ENCODE data around the gene UBXN11. TPM values are rescaled to one million over a fixed set of nuclear protein-coding genes. Genes with fewer than 3 reads are reported as not detected.

Gene UBXN11
- total RNA-seq, 4 donors from 2014 or later = 3.7 to 12.1 (median 10.5) TPM

GRCh38 chr1:26290882-26291261 is 15.6 kb downstream of the UBXN11 start:
- Histone ChIP-seq H3K27ac (peak overlapping the region in 3 of 4 donors; percentile 48 to 95 (median 60)), H3K36me3 (peaks cover 0 to 12% of the 10 kb centered on the region in 2 donors), H3K4me3 (no peak overlapping the region), H3K9me3 (no peaks in the 10 kb centered on the region), H3K27me3 (no peaks in the 10 kb centered on the region), H3K4me1 (peaks cover 0 to 46% (median 12%) of the 10 kb centered on the region in 3 donors)
- TF ChIP-seq EP300 (IDR thresholded peaks at IDR 0.05) = no peak
- TF ChIP-seq CTCF (IDR thresholded peaks at IDR 0.05) = no peak
- no peak for TF ChIP-seq POLR2A (IDR thresholded peaks at IDR 0.05)
- no peak for TF ChIP-seq POLR2AphosphoS5 (IDR thresholded peaks at IDR 0.05)
- WGBS, 2 donors (ENCODE audit: low coverage in 1 of 2) = 50% methylated on average over 6 of the region's 11 CpGs; no CpG with 5 or more reads in 1 of the 2 donors
- ATAC-seq = peak; percentile 14

DNA sequence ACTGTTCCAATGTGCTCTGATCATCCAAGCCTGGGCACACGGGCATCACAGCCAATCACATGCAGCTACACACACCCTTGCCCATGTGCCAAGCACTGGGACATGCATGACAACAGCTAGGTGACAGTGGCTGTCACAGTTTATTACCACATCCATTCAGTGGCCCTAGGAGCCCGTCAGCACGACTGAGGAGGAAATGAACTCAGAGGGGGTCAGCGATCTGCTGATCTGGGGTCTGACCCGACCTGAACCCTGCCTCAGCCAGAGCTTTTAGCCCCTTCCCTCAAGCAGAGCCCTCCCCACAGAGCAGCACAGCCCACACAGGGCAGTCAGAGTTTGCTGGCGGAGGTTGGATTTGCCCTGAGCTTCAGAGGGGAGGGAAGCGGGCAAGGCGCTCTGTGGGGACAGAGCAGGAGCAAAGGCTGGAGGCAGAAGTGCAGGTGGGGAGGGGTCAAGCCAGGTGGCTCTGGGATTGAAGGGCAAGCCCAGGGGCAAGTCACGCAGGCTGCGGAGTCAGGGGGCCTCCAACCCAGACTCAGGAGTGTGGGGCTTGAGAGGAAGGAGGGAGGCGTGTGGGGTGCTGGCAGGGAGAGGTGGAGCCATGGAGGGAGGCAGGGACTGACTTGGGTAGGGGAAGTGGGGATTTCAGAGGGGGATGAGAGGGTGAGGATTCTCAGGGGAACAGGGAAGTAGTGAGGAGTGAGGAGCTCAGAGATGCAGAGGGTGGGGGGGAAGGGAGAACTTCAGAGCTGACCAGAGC is 16.1 kb downstream of the UBXN11 start:
- H3K27me3 ChIP-seq = no peaks in the 10 kb centered on the region
- TF ChIP-seq EP300 (IDR thresholded peaks at IDR 0.05) (no peak), CTCF (IDR thresholded peaks at IDR 0.05) (no peak), POLR2AphosphoS5 (IDR thresholded peaks at IDR 0.05) (no peak), POLR2A (IDR thresholded peaks at IDR 0.05) (no peak)
- peaks cover 0 to 11% of the 10 kb centered on the region in 2 donors for H3K36me3 ChIP-seq
- no peak overlapping the region for H3K4me3 ChIP-seq
- 67 to 72% methylated on average over 3 to 5 of the region's 11 CpGs for WGBS, 2 donors (ENCODE audit: low coverage in 1 of 2)
- H3K9me3 ChIP-seq = no peaks in the 10 kb centered on the region
- peaks cover 0 to 52% (median 14%) of the 10 kb centered on the region in 3 donors for H3K4me1 ChIP-seq
- no peak for ATAC-seq
- H3K27ac ChIP-seq = peak overlapping the region in 3 of 4 donors; percentile 48 to 95 (median 60)

GRCh38 chr1:26289158-26290059 is 17.0 kb downstream of the UBXN11 start:
- Histone ChIP-seq H3K9me3 (no peaks in the 10 kb centered on the region), H3K4me3 (no peak overlapping the region), H3K27me3 (no peaks in the 10 kb centered on the region), H3K36me3 (peaks cover 0 to 11% of the 10 kb centered on the region in 2 donors), H3K4me1 (peaks cover 0 to 61% (median 23%) of the 10 kb centered on the region in 3 donors), H3K27ac (peak overlapping the region in 3 of 4 donors; percentile 27 to 95 (median 60))
- no peak for ATAC-seq
- no peak for TF ChIP-seq POLR2A (IDR thresholded peaks at IDR 0.05)
- no peak for TF ChIP-seq CTCF (IDR thresholded peaks at IDR 0.05)
- TF ChIP-seq EP300 (IDR thresholded peaks at IDR 0.05) = no peak
- no peak for TF ChIP-seq POLR2AphosphoS5 (IDR thresholded peaks at IDR 0.05)
- 67 to 94% methylated on average over 1 to 6 of the region's 21 CpGs for WGBS, 2 donors (ENCODE audit: low coverage in 1 of 2)

DNA sequence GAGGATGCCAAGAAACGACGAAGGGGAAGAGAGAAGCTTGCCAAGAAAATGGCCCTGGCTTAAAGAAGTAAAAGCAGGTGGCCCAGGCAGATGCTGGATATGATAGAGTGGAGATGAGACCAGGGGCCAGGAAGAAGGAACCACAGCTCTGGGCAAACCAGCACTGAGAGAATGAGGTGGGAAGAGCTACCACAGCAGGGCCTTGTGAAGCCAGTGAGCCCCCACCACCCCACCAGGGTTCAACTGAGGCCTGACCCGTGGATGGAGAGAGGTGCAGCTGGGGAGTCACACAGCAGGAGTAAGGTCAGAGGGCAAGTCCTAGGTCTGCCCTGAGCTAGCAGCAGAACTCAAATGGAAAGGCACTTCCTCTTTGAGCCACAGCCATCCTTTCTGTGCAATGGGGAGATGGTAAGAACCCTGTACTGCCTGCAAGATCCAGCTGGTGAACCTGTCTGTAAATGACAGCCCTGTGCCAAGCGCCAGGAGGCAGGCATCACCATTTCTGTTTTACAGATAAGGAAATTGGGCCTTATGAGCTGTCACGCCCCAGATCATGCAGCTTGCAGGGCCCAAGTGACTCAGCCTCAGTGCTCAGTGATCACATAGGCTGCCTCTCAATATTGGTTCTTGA is 18.0 kb downstream of the UBXN11 start:
- H3K27me3 ChIP-seq = no peaks in the 10 kb centered on the region
- TF ChIP-seq CTCF (IDR thresholded peaks at IDR 0.05) (no peak), EP300 (IDR thresholded peaks at IDR 0.05) (no peak), POLR2AphosphoS5 (IDR thresholded peaks at IDR 0.05) (no peak)
- peaks cover 0 to 5% of the 10 kb centered on the region in 2 donors for H3K36me3 ChIP-seq
- no peak overlapping the region for H3K4me3 ChIP-seq
- peak overlapping the region in 3 of 4 donors; percentile 60 to 97 (median 95) for H3K27ac ChIP-seq
- WGBS, 2 donors (ENCODE audit: low coverage in 1 of 2) = 14% methylated on average over 2 of the region's 5 CpGs; no CpG with 5 or more reads in 1 of the 2 donors
- H3K4me1 ChIP-seq = peaks cover 0 to 71% (median 26%) of the 10 kb centered on the region in 3 donors
- no peak for ATAC-seq
- no peaks in the 10 kb centered on the region for H3K9me3 ChIP-seq

All from gastroesophageal sphincter (tissue), 4 donors.